Gastroesophageal sphincter (tissue), 4 donors: ENCODE results near the gene TXNDC11. TPM values are rescaled to one million over a fixed set of nuclear protein-coding genes. Genes with fewer than 3 reads are reported as not detected.

Source experiments
- ATAC-seq: fragments of 150-250 bp; one replicate; pipeline ENCODE4 v1.9.1; 2016; ENCODE audit warnings: mild to moderate bottlenecking, moderate library complexity
- H3K27ac ChIP-seq, 4 donors: fragments of 200-600 bp; sonication (generic) in 3 of 4; 1 replicate in 3 of 4; 2 replicates in 1 of 4; pipeline ENCODE4 v1.5.1; 2016 to 2019
- H3K27me3 ChIP-seq: fragments of 200-600 bp; sonication (generic); one replicate; pipeline ENCODE4 v1.5.1; 2019
- H3K36me3 ChIP-seq, 2 donors: fragments of 200-600 bp; sonication (generic); one replicate each; pipeline ENCODE4 v1.5.1; 2019; ENCODE audit warnings: control low read depth in 1 of 2
- H3K4me1 ChIP-seq, 3 donors: fragments of 200-600 bp; sonication (generic); 1 replicate in 2 of 3; 2 replicates in 1 of 3; pipeline ENCODE4 v1.5.1; 2016 to 2019; ENCODE audit warnings: control low read depth in 2 of 3
- H3K4me3 ChIP-seq, 2 donors: fragments of 200-600 bp; sonication (generic); one replicate each; pipeline ENCODE4 v1.5.1; 2019; ENCODE audit warnings: mild to moderate bottlenecking in 1 of 2, moderate library complexity in 1 of 2
- H3K9me3 ChIP-seq, 3 donors: fragments of 200-600 bp; sonication (generic); one replicate each; pipeline ENCODE4 v1.5.1; 2017 to 2019; ENCODE audit warnings: control low read depth in 2 of 3
- EP300 ChIP-seq: sonication (generic); formaldehyde crosslinking; IDR thresholded peaks from one replicate; pipeline ENCODE4 v1.6.1; 2017; ENCODE audit warnings: antibody characterized with exemption, mild to moderate bottlenecking
- POLR2A ChIP-seq, 2 donors: fragments of 450-650 bp; IDR thresholded peaks; one replicate each; pipeline ENCODE4 v1.6.1; 2017; ENCODE audit warnings: antibody characterized with exemption in 2 of 2, mild to moderate bottlenecking in 2 of 2, moderate library complexity in 1 of 2
- POLR2AphosphoS5 ChIP-seq: sonication (generic); formaldehyde crosslinking; IDR thresholded peaks from one replicate; pipeline ENCODE4 v1.6.1; 2017; ENCODE audit warnings: antibody characterized with exemption
- WGBS, 2 donors: methylation state at CpG; one replicate each; pipeline ENCODE4 v1.1.5; 2018; ENCODE audit warnings: low coverage in 1 of 2; 5-methylcytosine and 5-hydroxymethylcytosine counted together
- total RNA-seq, 4 donors: library from RNA; depleted of rRNA; stranded (reverse); fragments of >200 nt; gene quantifications; one replicate each; pipeline ENCODE4 v1.1.0, GENCODE V29; 2016
- TF ChIP-seq, protein P1 (sequence below), 4 experiments: fragments of 200-600 bp in 2 of 4; fragments of 450-650 bp in 2 of 4; sonication (generic) in 1 of 4; IDR thresholded peaks; one replicate each; pipeline ENCODE4 v1.5.1; 2017 to 2019; ENCODE audit warnings: antibody characterized with exemption in 4 of 4, mild to moderate bottlenecking in 2 of 4, moderate library complexity in 2 of 4

Gene TXNDC11
- total RNA-seq, 4 donors from 2014 or later: 30.2 to 53.5 (median 46.4) TPM

- TF ChIP-seq, protein P1, sequence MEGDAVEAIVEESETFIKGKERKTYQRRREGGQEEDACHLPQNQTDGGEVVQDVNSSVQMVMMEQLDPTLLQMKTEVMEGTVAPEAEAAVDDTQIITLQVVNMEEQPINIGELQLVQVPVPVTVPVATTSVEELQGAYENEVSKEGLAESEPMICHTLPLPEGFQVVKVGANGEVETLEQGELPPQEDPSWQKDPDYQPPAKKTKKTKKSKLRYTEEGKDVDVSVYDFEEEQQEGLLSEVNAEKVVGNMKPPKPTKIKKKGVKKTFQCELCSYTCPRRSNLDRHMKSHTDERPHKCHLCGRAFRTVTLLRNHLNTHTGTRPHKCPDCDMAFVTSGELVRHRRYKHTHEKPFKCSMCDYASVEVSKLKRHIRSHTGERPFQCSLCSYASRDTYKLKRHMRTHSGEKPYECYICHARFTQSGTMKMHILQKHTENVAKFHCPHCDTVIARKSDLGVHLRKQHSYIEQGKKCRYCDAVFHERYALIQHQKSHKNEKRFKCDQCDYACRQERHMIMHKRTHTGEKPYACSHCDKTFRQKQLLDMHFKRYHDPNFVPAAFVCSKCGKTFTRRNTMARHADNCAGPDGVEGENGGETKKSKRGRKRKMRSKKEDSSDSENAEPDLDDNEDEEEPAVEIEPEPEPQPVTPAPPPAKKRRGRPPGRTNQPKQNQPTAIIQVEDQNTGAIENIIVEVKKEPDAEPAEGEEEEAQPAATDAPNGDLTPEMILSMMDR (IDR thresholded peaks at IDR 0.05): no peak
- TF ChIP-seq EP300 (no peak), POLR2A (IDR thresholded peaks at IDR 0.05) (no peak), POLR2AphosphoS5 (no peak)
- Histone ChIP-seq H3K27me3 (no peaks in the 10 kb centered on the region), H3K4me1 (peaks cover 0 to 5% (median 0%) of the 10 kb centered on the region in 3 donors), H3K4me3 (no peak overlapping the region), H3K27ac (no peak overlapping the region), H3K9me3 (no peaks in the 10 kb centered on the region), H3K36me3 (peaks cover 3 to 99% of the 10 kb centered on the region in 2 donors)
- ATAC-seq: no peak
- WGBS, 2 donors: 63 to 76% methylated on average over 2 to 3 of the region's 3 CpGs
These were observed 10.2 kb upstream of the TXNDC11 start for GRCh38 chr16:11752856-11753255.

GRCh38 chr16:11750056-11750455 lies 7.4 kb upstream of the TXNDC11 start:
- TF ChIP-seq, protein P1 (IDR thresholded peaks at IDR 0.05): no peak
- no peak for TF ChIP-seq EP300
- TF ChIP-seq POLR2AphosphoS5: no peak
- no peak for TF ChIP-seq POLR2A (IDR thresholded peaks at IDR 0.05)
- ATAC-seq: no peak
- Histone ChIP-seq H3K27ac (no peak overlapping the region), H3K27me3 (no peaks in the 10 kb centered on the region), H3K36me3 (peaks cover 3 to 71% of the 10 kb centered on the region in 2 donors), H3K4me3 (no peak overlapping the region), H3K4me1 (no peaks in the 10 kb centered on the region), H3K9me3 (no peaks in the 10 kb centered on the region)
- 71 to 80% methylated on average over 5 to 7 of the region's 7 CpGs for WGBS, 2 donors

GRCh38 chr16:11748404-11749254 lies 6.0 kb upstream of the TXNDC11 start:
- TF ChIP-seq EP300 (no peak), POLR2AphosphoS5 (no peak), POLR2A (IDR thresholded peaks at IDR 0.05) (no peak)
- TF ChIP-seq, protein P1 (IDR thresholded peaks at IDR 0.05): no peak
- Histone ChIP-seq H3K4me1 (peaks cover 0 to 3% (median 0%) of the 10 kb centered on the region in 3 donors), H3K9me3 (no peaks in the 10 kb centered on the region), H3K4me3 (no peak overlapping the region), H3K27ac (no peak overlapping the region), H3K27me3 (no peaks in the 10 kb centered on the region), H3K36me3 (peaks cover 3 to 56% of the 10 kb centered on the region in 2 donors)
- ATAC-seq: no peak
- WGBS, 2 donors: 89 to 92% methylated on average over 9 to 13 of the region's 13 CpGs

- H3K4me3 ChIP-seq: no peak overlapping the region
- H3K27me3 ChIP-seq: no peaks in the 10 kb centered on the region
- ATAC-seq: no peak
- H3K27ac ChIP-seq: no peak overlapping the region
- no peaks in the 10 kb centered on the region for H3K9me3 ChIP-seq
- peaks cover 0 to 9% (median 0%) of the 10 kb centered on the region in 3 donors for H3K4me1 ChIP-seq
- TF ChIP-seq POLR2AphosphoS5: no peak
- no peak for TF ChIP-seq POLR2A (IDR thresholded peaks at IDR 0.05)
- TF ChIP-seq EP300: no peak
- TF ChIP-seq, protein P1 (IDR thresholded peaks at IDR 0.05): no peak
- WGBS, 2 donors: 67 to 73% methylated on average over 7 of the region's 7 CpGs
- peaks cover 0 to 50% of the 10 kb centered on the region in 2 donors for H3K36me3 ChIP-seq
These were observed 5.3 kb upstream of the TXNDC11 start for GRCh38 chr16:11747949-11748403.
